ENCODE measurements around the gene OR4C15. TPM values are rescaled to one million over a fixed set of nuclear protein-coding genes. Genes with fewer than 3 reads are reported as not detected.

The OR4C15 gene
- total and polyA plus RNA-seq, 10 of the 15 experiments (the other 5 are each of a cell fraction or from before 2014, with no cell fraction given), result not detected

DNA sequence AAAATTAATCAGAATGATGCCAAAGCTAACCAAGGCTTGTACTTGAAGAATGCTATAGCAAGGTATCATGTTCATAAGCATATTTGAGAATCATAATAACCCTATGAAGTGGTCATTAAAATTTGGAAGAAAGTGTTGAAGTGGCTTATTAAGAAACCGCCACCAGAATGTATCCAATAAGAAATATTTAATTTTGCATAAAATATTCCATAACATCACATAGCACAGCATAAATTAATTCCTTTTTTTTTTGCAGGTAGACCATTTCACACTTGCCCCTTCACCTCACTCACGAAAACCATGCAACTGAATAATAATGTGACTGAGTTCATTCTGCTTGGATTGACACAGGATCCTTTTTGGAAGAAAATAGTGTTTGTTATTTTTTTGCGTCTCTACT is 17.6 kb downstream of the OR4C15 start, which contains the start of gene OR4C16:
Gene OR4C16 (plus strand): TSS at position 301 of the 400 bp plus-strand sequence. CDS start 0 bp downstream, at position 301.
- ATAC-seq (no peak), FAIRE-seq (no peak), DNase-seq (ENCODE audit: low read depth, low spot score) (no peak)
- ChIA-PET RAD21 (ENCODE audit: unreplicated experiment) (no interaction called here), POLR2A (no interaction called here), CTCF (no interaction called here), SMC1A (ENCODE audit: uncharacterized antibody, unreplicated experiment) (no interaction called here)
- Histone ChIP-seq H3K9me3 (replicated peaks; ENCODE audit: control insufficient read depth, insufficient read depth, low read length) (no peaks in the 10 kb centered on the region), H3K4me2 (ENCODE audit: control insufficient read depth, insufficient read depth) (no peak within 1 kb of the TSS), H3K27me3 (replicated peaks in 1 of 2; ENCODE audit: control insufficient read depth in 2 of 2, insufficient read depth in 2 of 2, low read length in 1 of 2) (no peaks in the 10 kb centered on the region), H4K20me1 (ENCODE audit: control insufficient read depth, insufficient read depth) (no peaks in the 10 kb centered on the region), H2AFZ (ENCODE audit: control insufficient read depth, low read depth, low read length) (no peak within 1 kb of the TSS), H3K4me3 (no peak within 1 kb of the TSS), H3K4me1 (ENCODE audit: control insufficient read depth, insufficient read depth, low read length) (no peaks in the 10 kb centered on the region), H3K9ac (ENCODE audit: control insufficient read depth, insufficient read depth, low read length) (no peak within 1 kb of the TSS), H3K36me3 (ENCODE audit: control insufficient read depth in 2 of 2, insufficient read depth in 2 of 2, low read length in 1 of 2) (no peaks in the 10 kb centered on the region), H3K79me2 (ENCODE audit: control insufficient read depth, insufficient read depth, low read length) (no peaks in the 10 kb centered on the region), H3K27ac (ENCODE audit: control insufficient read depth, insufficient read depth) (no peak within 1 kb of the TSS)
- TF ChIP-seq RB1 (IDR thresholded peaks at IDR 0.05; ENCODE audit: borderline replicate concordance) (no peak), ETV6 (conservative IDR thresholded peaks at IDR 0.05 in 1 of 2, IDR thresholded peaks at IDR 0.05 in 1 of 2; ENCODE audit: borderline replicate concordance in 1 of 2, low read depth in 1 of 2) (no peak), KDM1A (IDR thresholded peaks at IDR 0.05; ENCODE audit: borderline replicate concordance) (no peak), SPI1 (IDR thresholded peaks at IDR 0.05; ENCODE audit: borderline replicate concordance, insufficient read depth, low read depth, low read length) (no peak), YY1 (IDR thresholded peaks at IDR 0.05; ENCODE audit: low read depth, low read length) (no peak)
- intact Hi-C loops (cut with micrococcal nuclease; ENCODE audit: unreplicated experiment) (no loop called here), in situ Hi-C loops (cut with MboI) (no loop called here)
- WGBS (ENCODE audit: insufficient coverage, insufficient replicate concordance, low lambda C conversion rate, missing lambda C conversion rate), result 33% methylated on average over 3 of the region's 3 CpGs
- BruUV-seq (replicated peaks), result no TSS peak

DNA sequence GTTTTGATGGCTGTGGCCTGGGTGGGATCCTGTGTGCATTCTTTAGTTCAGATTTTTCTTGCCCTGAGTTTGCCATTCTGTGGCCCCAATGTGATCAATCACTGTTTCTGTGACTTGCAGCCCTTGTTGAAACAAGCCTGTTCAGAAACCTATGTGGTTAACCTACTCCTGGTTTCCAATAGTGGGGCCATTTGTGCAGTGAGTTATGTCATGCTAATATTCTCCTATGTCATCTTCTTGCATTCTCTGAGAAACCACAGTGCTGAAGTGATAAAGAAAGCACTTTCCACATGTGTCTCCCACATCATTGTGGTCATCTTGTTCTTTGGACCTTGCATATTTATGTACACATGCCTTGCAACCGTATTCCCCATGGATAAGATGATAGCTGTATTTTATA is 18.3 kb downstream of the OR4C15 start:
- BruUV-seq (replicated peaks), result no TSS peak
- ChIA-PET POLR2A (no interaction called here), CTCF (no interaction called here), RAD21 (ENCODE audit: unreplicated experiment) (no interaction called here), SMC1A (ENCODE audit: uncharacterized antibody, unreplicated experiment) (interaction anchor here (1.2 kb wide), 1 partner anchor 99 kb away, joined by 3 read pairs; no protein-coding TSS in a partner anchor)
- Histone ChIP-seq H3K4me3 (no peak overlapping the region), H2AFZ (ENCODE audit: control insufficient read depth, low read depth, low read length) (no peak overlapping the region), H3K79me2 (ENCODE audit: control insufficient read depth, insufficient read depth, low read length) (no peaks in the 10 kb centered on the region), H3K36me3 (ENCODE audit: control insufficient read depth in 2 of 2, insufficient read depth in 2 of 2, low read length in 1 of 2) (no peaks in the 10 kb centered on the region), H3K4me1 (ENCODE audit: control insufficient read depth, insufficient read depth, low read length) (no peaks in the 10 kb centered on the region), H3K9me3 (replicated peaks; ENCODE audit: control insufficient read depth, insufficient read depth, low read length) (no peaks in the 10 kb centered on the region; the same call in 2 of the 3 replicates), H3K9ac (ENCODE audit: control insufficient read depth, insufficient read depth, low read length) (no peak overlapping the region), H3K27me3 (replicated peaks in 1 of 2; ENCODE audit: control insufficient read depth in 2 of 2, insufficient read depth in 2 of 2, low read length in 1 of 2) (no peaks in the 10 kb centered on the region), H4K20me1 (ENCODE audit: control insufficient read depth, insufficient read depth) (no peaks in the 10 kb centered on the region), H3K4me2 (ENCODE audit: control insufficient read depth, insufficient read depth) (no peak overlapping the region), H3K27ac (ENCODE audit: control insufficient read depth, insufficient read depth) (no peak overlapping the region)
- intact Hi-C loops (cut with micrococcal nuclease; ENCODE audit: unreplicated experiment) (no loop called here), in situ Hi-C loops (cut with MboI) (no loop called here)
- WGBS (ENCODE audit: insufficient coverage, insufficient replicate concordance, low lambda C conversion rate, missing lambda C conversion rate), result 0% methylated on average over 1 of the region's 1 CpG
- peak; percentile 96 for ATAC-seq
- DNase-seq (ENCODE audit: low read depth, low spot score), result no peak
- FAIRE-seq, result no peak
- TF ChIP-seq, protein P1, sequence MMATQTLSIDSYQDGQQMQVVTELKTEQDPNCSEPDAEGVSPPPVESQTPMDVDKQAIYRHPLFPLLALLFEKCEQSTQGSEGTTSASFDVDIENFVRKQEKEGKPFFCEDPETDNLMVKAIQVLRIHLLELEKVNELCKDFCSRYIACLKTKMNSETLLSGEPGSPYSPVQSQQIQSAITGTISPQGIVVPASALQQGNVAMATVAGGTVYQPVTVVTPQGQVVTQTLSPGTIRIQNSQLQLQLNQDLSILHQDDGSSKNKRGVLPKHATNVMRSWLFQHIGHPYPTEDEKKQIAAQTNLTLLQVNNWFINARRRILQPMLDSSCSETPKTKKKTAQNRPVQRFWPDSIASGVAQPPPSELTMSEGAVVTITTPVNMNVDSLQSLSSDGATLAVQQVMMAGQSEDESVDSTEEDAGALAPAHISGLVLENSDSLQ (IDR thresholded peaks at IDR 0.05), result peak; percentile 55
- TF ChIP-seq NFYB (IDR thresholded peaks at IDR 0.05; ENCODE audit: insufficient read depth, low read depth, low read length) (no peak), SPI1 (IDR thresholded peaks at IDR 0.05; ENCODE audit: borderline replicate concordance, insufficient read depth, low read depth, low read length) (no peak), PAX8 (IDR thresholded peaks at IDR 0.05) (no peak)
- TF ChIP-seq, protein P2, sequence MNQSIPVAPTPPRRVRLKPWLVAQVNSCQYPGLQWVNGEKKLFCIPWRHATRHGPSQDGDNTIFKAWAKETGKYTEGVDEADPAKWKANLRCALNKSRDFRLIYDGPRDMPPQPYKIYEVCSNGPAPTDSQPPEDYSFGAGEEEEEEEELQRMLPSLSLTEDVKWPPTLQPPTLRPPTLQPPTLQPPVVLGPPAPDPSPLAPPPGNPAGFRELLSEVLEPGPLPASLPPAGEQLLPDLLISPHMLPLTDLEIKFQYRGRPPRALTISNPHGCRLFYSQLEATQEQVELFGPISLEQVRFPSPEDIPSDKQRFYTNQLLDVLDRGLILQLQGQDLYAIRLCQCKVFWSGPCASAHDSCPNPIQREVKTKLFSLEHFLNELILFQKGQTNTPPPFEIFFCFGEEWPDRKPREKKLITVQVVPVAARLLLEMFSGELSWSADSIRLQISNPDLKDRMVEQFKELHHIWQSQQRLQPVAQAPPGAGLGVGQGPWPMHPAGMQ (IDR thresholded peaks at IDR 0.05; ENCODE audit: borderline replicate concordance), result no peak
- TF ChIP-seq, protein P3, sequence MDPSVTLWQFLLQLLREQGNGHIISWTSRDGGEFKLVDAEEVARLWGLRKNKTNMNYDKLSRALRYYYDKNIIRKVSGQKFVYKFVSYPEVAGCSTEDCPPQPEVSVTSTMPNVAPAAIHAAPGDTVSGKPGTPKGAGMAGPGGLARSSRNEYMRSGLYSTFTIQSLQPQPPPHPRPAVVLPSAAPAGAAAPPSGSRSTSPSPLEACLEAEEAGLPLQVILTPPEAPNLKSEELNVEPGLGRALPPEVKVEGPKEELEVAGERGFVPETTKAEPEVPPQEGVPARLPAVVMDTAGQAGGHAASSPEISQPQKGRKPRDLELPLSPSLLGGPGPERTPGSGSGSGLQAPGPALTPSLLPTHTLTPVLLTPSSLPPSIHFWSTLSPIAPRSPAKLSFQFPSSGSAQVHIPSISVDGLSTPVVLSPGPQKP (IDR thresholded peaks at IDR 0.05; ENCODE audit: low read depth, low read length), result no peak
- TF ChIP-seq, protein P4, sequence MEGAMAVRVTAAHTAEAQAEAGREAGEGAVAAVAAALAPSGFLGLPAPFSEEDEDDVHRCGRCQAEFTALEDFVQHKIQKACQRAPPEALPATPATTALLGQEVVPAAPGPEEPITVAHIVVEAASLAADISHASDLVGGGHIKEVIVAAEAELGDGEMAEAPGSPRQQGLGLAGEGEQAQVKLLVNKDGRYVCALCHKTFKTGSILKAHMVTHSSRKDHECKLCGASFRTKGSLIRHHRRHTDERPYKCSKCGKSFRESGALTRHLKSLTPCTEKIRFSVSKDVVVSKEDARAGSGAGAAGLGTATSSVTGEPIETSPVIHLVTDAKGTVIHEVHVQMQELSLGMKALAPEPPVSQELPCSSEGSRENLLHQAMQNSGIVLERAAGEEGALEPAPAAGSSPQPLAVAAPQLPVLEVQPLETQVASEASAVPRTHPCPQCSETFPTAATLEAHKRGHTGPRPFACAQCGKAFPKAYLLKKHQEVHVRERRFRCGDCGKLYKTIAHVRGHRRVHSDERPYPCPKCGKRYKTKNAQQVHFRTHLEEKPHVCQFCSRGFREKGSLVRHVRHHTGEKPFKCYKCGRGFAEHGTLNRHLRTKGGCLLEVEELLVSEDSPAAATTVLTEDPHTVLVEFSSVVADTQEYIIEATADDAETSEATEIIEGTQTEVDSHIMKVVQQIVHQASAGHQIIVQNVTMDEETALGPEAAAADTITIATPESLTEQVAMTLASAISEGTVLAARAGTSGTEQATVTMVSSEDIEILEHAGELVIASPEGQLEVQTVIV (IDR thresholded peaks at IDR 0.05; ENCODE audit: borderline replicate concordance, partially characterized antibody), result no peak
